Fibroblast of lung (primary cell): ENCODE data around the gene SP7.

Experiments used
- CTCF ChIP-seq, 2 donors: IDR thresholded peaks in 1 of 2; conservative IDR thresholded peaks in 1 of 2; 1 replicate in 1 of 2; 2 replicates in 1 of 2; pipeline ENCODE4 v1.5.1; 2011 to 2012; ENCODE audit warnings: low read length in 2 of 2, control low read depth in 1 of 2, inconsistent platforms in 1 of 2, low read depth in 1 of 2, mild to moderate bottlenecking in 1 of 2
- EZH2 ChIP-seq: IDR thresholded peaks from 2 replicates; pipeline ENCODE4 v1.5.1; 2012; ENCODE audit warnings: low read length, control low read depth, mild to moderate bottlenecking; ENCODE audit errors: missing control alignments

- no peak for TF ChIP-seq CTCF (conservative IDR thresholded peaks at IDR 0.05 in 1 of 2, IDR thresholded peaks at IDR 0.05 in 1 of 2; ENCODE audit: low read depth in 1 of 2, low read length in 2 of 2)
- no peak for TF ChIP-seq EZH2
Observed at GRCh38 chr12:53343969-53344368, 7.8 kb upstream of the SP7 start.
